Measurements from ENCODE around the gene FBN1.

Gene FBN1

GRCh38 chr15:48388910-48389309 lies 256.6 kb downstream of the FBN1 start:
- no peak for DNase-seq

GRCh38 chr15:48388016-48388851 lies 257.3 kb downstream of the FBN1 start:
- DNase-seq, result no peak

DNA sequence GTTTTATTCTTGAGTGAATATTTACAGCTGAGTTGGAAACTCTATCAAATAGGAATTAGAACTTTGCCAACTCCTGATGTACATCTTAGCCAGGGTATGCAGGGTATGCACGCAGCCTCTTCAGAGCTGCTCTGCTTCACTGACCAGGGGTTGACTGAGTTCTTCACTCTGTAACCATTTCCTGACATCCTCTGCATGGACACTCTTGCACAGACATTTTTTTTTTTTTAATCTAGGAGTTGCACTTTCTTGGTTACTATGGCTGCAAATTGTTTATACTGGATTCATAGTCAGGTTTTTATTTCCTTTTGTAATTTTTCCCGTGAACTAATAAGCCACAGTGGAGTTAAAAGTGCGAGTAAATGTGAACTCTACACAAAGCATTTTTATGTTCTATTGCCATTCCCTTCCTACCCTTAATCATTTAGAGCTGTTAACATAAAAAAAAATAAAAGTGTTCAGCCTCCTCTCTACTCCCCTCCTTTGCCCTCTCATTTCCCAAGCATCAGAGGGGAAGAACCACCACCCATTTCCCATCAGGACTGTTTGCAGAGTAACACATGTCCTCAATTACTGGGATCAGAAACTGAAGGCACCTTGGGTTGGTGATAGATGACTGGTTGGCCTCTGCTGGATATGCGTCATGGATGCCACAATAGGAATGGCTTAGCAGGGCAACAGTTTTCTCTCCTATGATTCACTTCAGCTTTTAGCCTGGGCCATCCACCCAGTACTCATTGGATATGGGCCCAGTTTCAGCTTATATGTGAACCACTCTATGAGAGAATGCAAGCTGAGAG lies 260.3 kb downstream of the FBN1 start:
- DNase-seq, result no peak

- no peak for DNase-seq
Observed at GRCh38 chr15:48384616-48385015, 260.9 kb downstream of the FBN1 start.

- no peak for DNase-seq
Observed at GRCh38 chr15:48383031-48383430, 262.5 kb downstream of the FBN1 start.

DNA sequence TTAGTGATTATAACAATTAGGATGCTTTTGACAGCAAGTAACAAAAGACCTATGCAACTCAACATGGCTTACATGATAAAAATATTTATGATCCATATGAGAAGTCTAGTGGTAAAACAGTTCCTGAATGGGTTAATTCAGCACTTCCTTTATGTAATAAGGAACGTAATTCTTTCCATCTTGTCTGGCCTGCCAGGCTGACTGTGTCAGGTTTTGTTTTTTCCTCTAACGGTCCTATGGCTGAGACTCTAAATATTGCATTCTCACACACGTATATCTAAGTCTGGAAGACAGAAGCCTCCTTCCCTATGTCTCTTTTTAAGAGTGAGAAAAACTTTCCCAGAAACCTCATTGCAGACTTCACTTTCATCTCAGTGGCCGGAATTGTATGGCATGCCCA lies 263.6 kb downstream of the FBN1 start:
- no peak for DNase-seq

- DNase-seq, result no peak
Observed at GRCh38 chr15:48380198-48380597, 265.3 kb downstream of the FBN1 start.

- no peak for DNase-seq
Observed at GRCh38 chr15:48375767-48376166, 269.7 kb downstream of the FBN1 start.

GRCh38 chr15:48374472-48374871 lies 271.0 kb downstream of the FBN1 start:
- no peak for DNase-seq

DNA sequence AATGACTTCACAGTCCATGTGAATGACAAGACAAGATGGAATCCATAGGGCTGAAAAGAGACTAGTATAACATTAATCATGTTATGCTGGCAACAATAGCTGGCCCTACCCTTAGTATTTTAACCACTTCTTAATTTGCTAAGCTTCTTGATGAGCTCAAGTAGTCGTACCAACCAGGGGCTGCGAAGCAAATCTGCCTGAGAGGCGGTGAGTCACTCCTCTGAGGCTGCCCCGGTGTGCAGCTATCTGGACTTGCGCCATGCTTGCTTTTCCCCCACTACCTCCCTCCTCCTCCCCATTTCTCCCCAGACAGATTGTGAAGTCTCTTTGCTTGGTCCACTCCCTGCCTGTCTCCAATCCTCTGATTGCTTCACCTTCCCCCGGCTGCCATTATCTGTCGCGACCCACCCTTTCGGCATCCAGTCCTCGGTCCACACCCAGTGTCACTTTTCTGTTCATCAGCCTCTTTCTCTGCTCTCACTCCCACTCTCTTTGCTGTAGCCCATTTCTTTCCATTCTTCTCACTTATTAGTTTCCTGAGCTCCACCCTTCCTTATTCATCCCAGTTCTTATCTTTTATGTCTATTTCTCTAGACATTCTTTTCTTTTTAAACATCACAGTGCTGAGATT lies 271.6 kb downstream of the FBN1 start:
- DNase-seq, result no peak

- DNase-seq, result no peak
Observed at GRCh38 chr15:48371961-48372360, 273.5 kb downstream of the FBN1 start.

GRCh38 chr15:48371550-48371949 lies 274.0 kb downstream of the FBN1 start:
- no peak for DNase-seq

DNA sequence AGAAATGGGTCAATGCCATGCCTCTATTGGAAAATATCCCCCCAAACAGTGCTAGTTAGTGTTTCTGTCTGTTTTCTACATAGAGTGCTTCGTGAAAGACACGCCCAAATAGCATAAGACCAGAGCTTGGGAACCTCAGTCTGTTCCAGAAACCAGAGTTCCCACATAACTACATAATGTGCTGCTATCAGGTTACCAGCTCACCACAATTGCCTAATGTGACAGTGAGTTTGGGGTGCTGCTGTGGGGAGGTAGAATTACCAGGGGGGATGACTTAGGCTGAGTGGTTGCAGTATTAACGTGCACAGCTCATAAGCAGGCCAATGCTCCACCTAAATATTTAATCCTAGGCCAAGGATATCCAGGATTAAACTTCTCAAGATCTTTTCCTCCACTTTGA lies 275.0 kb downstream of the FBN1 start:
- no peak for DNase-seq

- DNase-seq, result no peak
Observed at GRCh38 chr15:48367483-48367882, 278.0 kb downstream of the FBN1 start.

DNA sequence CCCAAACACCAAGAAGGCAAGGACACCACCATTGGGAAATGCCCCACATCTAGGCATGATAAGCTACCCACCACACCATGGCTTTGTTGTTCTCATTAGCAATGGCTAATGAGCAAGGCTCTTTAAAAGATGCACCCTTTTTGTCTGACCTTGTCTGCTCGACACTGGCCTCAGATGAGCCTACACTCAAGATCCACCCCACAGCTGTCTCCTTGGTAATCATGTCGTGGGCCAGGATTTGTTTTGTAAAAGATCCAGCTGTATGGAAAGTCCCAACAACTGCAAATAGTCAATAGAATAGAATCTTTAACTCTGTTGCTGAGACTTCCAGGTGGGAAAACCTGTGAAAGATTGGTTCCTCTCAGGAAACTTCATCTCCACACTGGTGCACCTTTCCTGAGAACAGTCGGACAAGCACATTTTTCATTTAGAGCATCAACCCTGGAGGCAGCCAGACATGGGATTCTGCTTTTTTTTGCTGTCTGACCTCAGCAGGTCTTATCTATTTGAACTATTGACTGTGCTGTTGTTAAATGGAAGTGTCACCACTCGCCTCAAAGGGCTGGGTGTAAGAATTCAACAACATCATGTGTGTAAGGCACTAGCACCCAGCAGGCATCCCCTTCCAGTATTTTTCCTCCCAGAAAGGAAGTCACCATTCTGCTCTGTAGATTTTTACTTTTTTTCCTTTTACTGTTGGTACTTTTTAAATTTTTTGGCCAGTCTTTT lies 278.8 kb downstream of the FBN1 start:
- DNase-seq, result no peak

GRCh38 chr15:48365575-48365974 lies 279.9 kb downstream of the FBN1 start:
- no peak for DNase-seq

DNA sequence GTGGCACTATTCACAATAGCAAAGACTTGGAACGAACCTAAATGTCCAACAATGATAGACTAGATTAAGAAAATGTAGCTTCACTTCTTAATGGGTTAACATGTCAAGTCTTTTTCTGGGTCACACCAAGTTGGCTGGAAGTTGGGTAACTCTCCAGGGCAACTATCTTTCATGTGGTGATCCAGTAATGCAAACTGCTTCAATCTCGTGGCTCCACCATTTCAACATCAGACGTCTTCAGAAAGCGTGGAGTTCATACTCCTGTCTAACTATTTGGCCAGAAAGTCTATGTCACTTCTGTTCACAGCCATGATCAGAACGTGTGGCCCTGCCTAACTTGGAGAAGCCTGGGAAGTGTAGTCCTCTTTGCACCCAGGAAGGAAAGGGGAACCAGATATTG lies 282.0 kb downstream of the FBN1 start:
- no peak for DNase-seq

- no peak for DNase-seq
Observed at GRCh38 chr15:48361685-48362084, 283.8 kb downstream of the FBN1 start.

DNA sequence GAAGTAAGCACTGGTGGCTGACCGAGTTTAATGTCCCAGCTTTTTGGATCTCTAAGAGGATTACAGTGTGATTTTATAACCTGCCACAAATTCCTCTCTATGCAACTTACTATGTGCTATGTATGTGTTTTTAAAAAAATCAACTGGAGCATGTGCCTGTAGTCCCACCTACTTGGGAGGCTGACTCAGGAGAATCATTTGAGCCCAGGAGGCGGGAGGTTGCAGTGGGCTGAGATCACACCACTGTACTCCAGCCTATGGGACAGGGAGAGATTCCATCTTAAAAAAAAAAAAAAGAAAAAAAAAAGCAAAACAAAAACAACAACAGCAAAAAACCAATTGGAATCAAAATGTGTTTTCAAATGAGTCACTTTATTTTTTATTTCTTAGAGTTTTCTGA lies 284.7 kb downstream of the FBN1 start:
- no peak for DNase-seq
